ENCODE measurements around the gene DOCK3. TPM values are rescaled to one million over a fixed set of nuclear protein-coding genes. Genes with fewer than 3 reads are reported as not detected.

The DOCK3 gene
- total and polyA plus RNA-seq, 10 of the 15 experiments (the other 5 are each of a cell fraction or from before 2014, with no cell fraction given), result 0.02 to 0.52 (median 0.04) TPM; not detected in 5

DNA sequence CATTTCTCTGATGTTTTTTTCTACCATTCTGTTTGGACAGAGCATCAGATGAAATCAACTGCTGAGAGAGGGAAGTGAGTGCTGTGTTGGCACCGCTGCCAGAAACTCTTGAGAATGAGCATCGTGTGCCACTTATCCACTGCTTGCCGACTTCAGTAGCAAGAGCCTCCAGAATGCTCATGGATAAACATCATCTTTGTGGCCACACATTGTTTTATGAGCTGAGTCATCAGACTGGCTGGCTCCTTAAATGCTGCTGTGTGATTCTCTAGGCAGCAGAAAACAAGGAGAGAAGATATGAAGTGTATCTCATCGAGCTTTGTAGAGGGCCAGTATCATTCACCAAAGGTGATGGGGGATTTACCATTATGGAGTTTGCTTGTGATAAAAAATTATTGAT, 3.4 kb upstream of the DOCK3 start:
- no peaks in the 10 kb centered on the region for H3K79me2 ChIP-seq (ENCODE audit: control insufficient read depth, insufficient read depth, low read length)
- H3K36me3 ChIP-seq (ENCODE audit: control insufficient read depth in 2 of 2, insufficient read depth in 2 of 2, low read length in 1 of 2), result no peaks in the 10 kb centered on the region
- H3K4me1 ChIP-seq (ENCODE audit: control insufficient read depth, insufficient read depth, low read length), result no peaks in the 10 kb centered on the region
- CTCF ChIA-PET, result no interaction called here
- SMC1A ChIA-PET (ENCODE audit: uncharacterized antibody, unreplicated experiment), result interaction anchor here (1.2 kb wide), 1 partner anchor 102 kb away, joined by 6 read pairs; no protein-coding TSS in a partner anchor
- intact Hi-C loops (cut with micrococcal nuclease; ENCODE audit: unreplicated experiment), result no loop called here
- H3K9ac ChIP-seq (ENCODE audit: control insufficient read depth, insufficient read depth, low read length), result no peak overlapping the region
- in situ Hi-C loops (cut with MboI), result no loop called here
- H3K27me3 ChIP-seq (replicated peaks in 1 of 2; ENCODE audit: control insufficient read depth in 2 of 2, insufficient read depth in 2 of 2, low read length in 1 of 2), result peaks cover 9 to 25% of the 10 kb centered on the region in 2 experiments
- DNase-seq (ENCODE audit: low read depth, low spot score) (no peak), ATAC-seq (no peak), FAIRE-seq (no peak)
- RAD21 ChIA-PET (ENCODE audit: unreplicated experiment), result no interaction called here
- no peak overlapping the region for H3K27ac ChIP-seq (ENCODE audit: control insufficient read depth, insufficient read depth)
- H2AFZ ChIP-seq (ENCODE audit: control insufficient read depth, low read depth, low read length), result no peak overlapping the region
- H3K9me3 ChIP-seq (replicated peaks; ENCODE audit: control insufficient read depth, insufficient read depth, low read length), result no peaks in the 10 kb centered on the region
- no peak overlapping the region for H3K4me3 ChIP-seq
- no peaks in the 10 kb centered on the region; the same call in 1 of the 2 replicates for H4K20me1 ChIP-seq (ENCODE audit: control insufficient read depth, insufficient read depth)
- no TSS peak for BruUV-seq (replicated peaks)
- H3K4me2 ChIP-seq (ENCODE audit: control insufficient read depth, insufficient read depth), result no peak overlapping the region
- WGBS (ENCODE audit: insufficient coverage, insufficient replicate concordance, low lambda C conversion rate, missing lambda C conversion rate), result 78% methylated on average over 4 of the region's 4 CpGs
- TF ChIP-seq MEF2A (IDR thresholded peaks at IDR 0.05; ENCODE audit: insufficient read depth, low read depth, low read length) (no peak), NFXL1 (IDR thresholded peaks at IDR 0.05; ENCODE audit: borderline replicate concordance) (no peak), IRF4 (IDR thresholded peaks at IDR 0.05; ENCODE audit: low read depth, low read length) (no peak), ETV6 (conservative IDR thresholded peaks at IDR 0.05 in 1 of 2, IDR thresholded peaks at IDR 0.05 in 1 of 2; ENCODE audit: borderline replicate concordance in 1 of 2, low read depth in 1 of 2) (no peak), EGR1 (IDR thresholded peaks at IDR 0.05; ENCODE audit: borderline replicate concordance in 1 of 2, low read depth in 2 of 2, low read length in 2 of 2) (no peak), DPF2 (IDR thresholded peaks at IDR 0.05) (no peak), HCFC1 (IDR thresholded peaks at IDR 0.05; ENCODE audit: low read length) (no peak)
- TF ChIP-seq, protein P1, sequence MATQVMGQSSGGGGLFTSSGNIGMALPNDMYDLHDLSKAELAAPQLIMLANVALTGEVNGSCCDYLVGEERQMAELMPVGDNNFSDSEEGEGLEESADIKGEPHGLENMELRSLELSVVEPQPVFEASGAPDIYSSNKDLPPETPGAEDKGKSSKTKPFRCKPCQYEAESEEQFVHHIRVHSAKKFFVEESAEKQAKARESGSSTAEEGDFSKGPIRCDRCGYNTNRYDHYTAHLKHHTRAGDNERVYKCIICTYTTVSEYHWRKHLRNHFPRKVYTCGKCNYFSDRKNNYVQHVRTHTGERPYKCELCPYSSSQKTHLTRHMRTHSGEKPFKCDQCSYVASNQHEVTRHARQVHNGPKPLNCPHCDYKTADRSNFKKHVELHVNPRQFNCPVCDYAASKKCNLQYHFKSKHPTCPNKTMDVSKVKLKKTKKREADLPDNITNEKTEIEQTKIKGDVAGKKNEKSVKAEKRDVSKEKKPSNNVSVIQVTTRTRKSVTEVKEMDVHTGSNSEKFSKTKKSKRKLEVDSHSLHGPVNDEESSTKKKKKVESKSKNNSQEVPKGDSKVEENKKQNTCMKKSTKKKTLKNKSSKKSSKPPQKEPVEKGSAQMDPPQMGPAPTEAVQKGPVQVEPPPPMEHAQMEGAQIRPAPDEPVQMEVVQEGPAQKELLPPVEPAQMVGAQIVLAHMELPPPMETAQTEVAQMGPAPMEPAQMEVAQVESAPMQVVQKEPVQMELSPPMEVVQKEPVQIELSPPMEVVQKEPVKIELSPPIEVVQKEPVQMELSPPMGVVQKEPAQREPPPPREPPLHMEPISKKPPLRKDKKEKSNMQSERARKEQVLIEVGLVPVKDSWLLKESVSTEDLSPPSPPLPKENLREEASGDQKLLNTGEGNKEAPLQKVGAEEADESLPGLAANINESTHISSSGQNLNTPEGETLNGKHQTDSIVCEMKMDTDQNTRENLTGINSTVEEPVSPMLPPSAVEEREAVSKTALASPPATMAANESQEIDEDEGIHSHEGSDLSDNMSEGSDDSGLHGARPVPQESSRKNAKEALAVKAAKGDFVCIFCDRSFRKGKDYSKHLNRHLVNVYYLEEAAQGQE (IDR thresholded peaks at IDR 0.05; ENCODE audit: low read depth, low read length), result no peak
- TF ChIP-seq, protein P2, sequence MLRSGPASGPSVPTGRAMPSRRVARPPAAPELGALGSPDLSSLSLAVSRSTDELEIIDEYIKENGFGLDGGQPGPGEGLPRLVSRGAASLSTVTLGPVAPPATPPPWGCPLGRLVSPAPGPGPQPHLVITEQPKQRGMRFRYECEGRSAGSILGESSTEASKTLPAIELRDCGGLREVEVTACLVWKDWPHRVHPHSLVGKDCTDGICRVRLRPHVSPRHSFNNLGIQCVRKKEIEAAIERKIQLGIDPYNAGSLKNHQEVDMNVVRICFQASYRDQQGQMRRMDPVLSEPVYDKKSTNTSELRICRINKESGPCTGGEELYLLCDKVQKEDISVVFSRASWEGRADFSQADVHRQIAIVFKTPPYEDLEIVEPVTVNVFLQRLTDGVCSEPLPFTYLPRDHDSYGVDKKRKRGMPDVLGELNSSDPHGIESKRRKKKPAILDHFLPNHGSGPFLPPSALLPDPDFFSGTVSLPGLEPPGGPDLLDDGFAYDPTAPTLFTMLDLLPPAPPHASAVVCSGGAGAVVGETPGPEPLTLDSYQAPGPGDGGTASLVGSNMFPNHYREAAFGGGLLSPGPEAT (IDR thresholded peaks at IDR 0.05; ENCODE audit: low read depth), result no peak
- POLR2A ChIA-PET, result no interaction called here
